Tibial artery (tissue), 4 donors: ENCODE data around the gene OR2A1.
"Not testable (repeated sequence)": the region's sequence is repeated elsewhere in the genome, so short reads cannot be mapped to it uniquely, and the experiment has no call there.

Experiments used
- DNase-seq, 2 donors: peaks; one replicate each; pipeline ENCODE4 v3.0.0-alpha.2; 2019
- H3K27ac ChIP-seq, 2 donors: fragments of 200-600 bp; sonication (generic) in 1 of 2; 1 replicate in 1 of 2; 2 replicates in 1 of 2; pipeline ENCODE4 v1.5.1; 2018 to 2019; ENCODE audit warnings: mild to moderate bottlenecking in 1 of 2
- H3K27me3 ChIP-seq, 2 donors: fragments of 200-600 bp; sonication (generic) in 1 of 2; one replicate each; pipeline versions ENCODE4 v1.5.1 to v1.6.0; 2016 to 2019
- H3K36me3 ChIP-seq, 3 donors: fragments of 200-600 bp; sonication (generic) in 2 of 3; one replicate each; pipeline ENCODE4 v1.5.1; 2016 to 2019; ENCODE audit warnings: mild to moderate bottlenecking in 2 of 3
- H3K4me1 ChIP-seq, 4 donors: fragments of 200-600 bp; sonication (generic) in 2 of 4; 1 replicate in 3 of 4; 2 replicates in 1 of 4; pipeline ENCODE4 v1.5.1; 2016 to 2019
- H3K4me3 ChIP-seq, 2 donors: fragments of 200-600 bp; sonication (generic) in 1 of 2; 1 replicate in 1 of 2; 2 replicates in 1 of 2; pipeline ENCODE4 v1.5.1; 2018 to 2019; ENCODE audit warnings: mild to moderate bottlenecking in 2 of 2
- H3K9me3 ChIP-seq, 3 donors: fragments of 200-600 bp; sonication (generic) in 1 of 3; one replicate each; pipeline ENCODE4 v1.5.1; 2016 to 2019
- intact Hi-C: fragments of 100-400 bp; cut with DNase I; formaldehyde crosslinking; loops from one replicate; pipeline ENCODE4 v1.15.0; 2023; ENCODE audit warnings: low total_unique reads

Gene OR2A1

GRCh38 chr7:144311872-144312469 is at the start of gene OR2A1:
Gene OR2A1 (plus strand): TSS chr7:144312419. CDS start chr7:144318125, 5,706 bp downstream.
- H3K9me3 ChIP-seq, H3K27ac ChIP-seq, H3K4me3 ChIP-seq, H3K4me1 ChIP-seq, DNase-seq, intact Hi-C loops, H3K36me3 ChIP-seq, H3K27me3 ChIP-seq: not testable (repeated sequence)

GRCh38 chr7:144264692-144265091 is 47.5 kb upstream of the OR2A1 start, which contains the start of gene OR2A7:
Gene OR2A7 (minus strand): TSS chr7:144264792. CDS start chr7:144259628, 5,164 bp downstream.
- H3K27ac ChIP-seq, H3K36me3 ChIP-seq, DNase-seq, H3K4me1 ChIP-seq, H3K9me3 ChIP-seq, H3K4me3 ChIP-seq, H3K27me3 ChIP-seq, intact Hi-C loops: not testable (repeated sequence)

GRCh38 chr7:144269188-144269587 is 43.0 kb upstream of the OR2A1 start, which contains the start of gene CTAGE8:
Gene CTAGE8 (minus strand): TSS chr7:144269288. CDS start chr7:144269250, 38 bp downstream.
- H3K4me1 ChIP-seq, H3K4me3 ChIP-seq, H3K27ac ChIP-seq, intact Hi-C loops, H3K27me3 ChIP-seq, H3K36me3 ChIP-seq, DNase-seq, H3K9me3 ChIP-seq: not testable (repeated sequence)

GRCh38 chr7:144275281-144275680 is 36.9 kb upstream of the OR2A1 start:
- DNase-seq, intact Hi-C loops, H3K4me1 ChIP-seq, H3K4me3 ChIP-seq, H3K9me3 ChIP-seq, H3K27ac ChIP-seq, H3K27me3 ChIP-seq, H3K36me3 ChIP-seq: not testable (repeated sequence)

- H3K27me3 ChIP-seq, intact Hi-C loops, H3K27ac ChIP-seq, DNase-seq, H3K4me1 ChIP-seq, H3K9me3 ChIP-seq, H3K36me3 ChIP-seq, H3K4me3 ChIP-seq: not testable (repeated sequence)
These were observed 32.2 kb upstream of the OR2A1 start for GRCh38 chr7:144280010-144280409.

GRCh38 chr7:144281981-144282380 is 30.2 kb upstream of the OR2A1 start:
- H3K4me3 ChIP-seq, H3K27me3 ChIP-seq, H3K9me3 ChIP-seq, H3K36me3 ChIP-seq, H3K4me1 ChIP-seq, intact Hi-C loops, H3K27ac ChIP-seq, DNase-seq: not testable (repeated sequence)

GRCh38 chr7:144282490-144282889 is 29.7 kb upstream of the OR2A1 start:
- intact Hi-C loops: not testable (repeated sequence)

GRCh38 chr7:144283716-144284115 is 28.5 kb upstream of the OR2A1 start:
- intact Hi-C loops, H3K4me1 ChIP-seq, H3K27ac ChIP-seq, H3K9me3 ChIP-seq, H3K4me3 ChIP-seq, H3K27me3 ChIP-seq, DNase-seq, H3K36me3 ChIP-seq: not testable (repeated sequence)

More at GRCh38 chr7:144282490-144282889, 29.7 kb upstream of the OR2A1 start:
- not testable (repeated sequence) for H3K4me1 ChIP-seq, H3K27ac ChIP-seq, H3K9me3 ChIP-seq, H3K27me3 ChIP-seq, H3K4me3 ChIP-seq, H3K36me3 ChIP-seq, DNase-seq

GRCh38 chr7:144287171-144287784 is 24.9 kb upstream of the OR2A1 start:
- H3K4me3 ChIP-seq, H3K9me3 ChIP-seq, H3K4me1 ChIP-seq, H3K36me3 ChIP-seq, H3K27me3 ChIP-seq, H3K27ac ChIP-seq, intact Hi-C loops, DNase-seq: not testable (repeated sequence)

- H3K4me3 ChIP-seq, H3K27me3 ChIP-seq, DNase-seq, H3K36me3 ChIP-seq, intact Hi-C loops, H3K27ac ChIP-seq, H3K9me3 ChIP-seq, H3K4me1 ChIP-seq: not testable (repeated sequence)
These were observed 20.6 kb upstream of the OR2A1 start for GRCh38 chr7:144291607-144292006.

- intact Hi-C loops, H3K36me3 ChIP-seq, H3K27me3 ChIP-seq, H3K4me1 ChIP-seq, DNase-seq, H3K4me3 ChIP-seq, H3K27ac ChIP-seq, H3K9me3 ChIP-seq: not testable (repeated sequence)
These were observed 19.6 kb upstream of the OR2A1 start for GRCh38 chr7:144292384-144293161.

GRCh38 chr7:144293794-144294499 is 18.3 kb upstream of the OR2A1 start:
- H3K36me3 ChIP-seq, H3K4me1 ChIP-seq, DNase-seq, intact Hi-C loops, H3K27ac ChIP-seq, H3K4me3 ChIP-seq, H3K27me3 ChIP-seq, H3K9me3 ChIP-seq: not testable (repeated sequence)

GRCh38 chr7:144302578-144303303 is 9.5 kb upstream of the OR2A1 start:
- H3K27ac ChIP-seq, DNase-seq, H3K4me3 ChIP-seq, H3K9me3 ChIP-seq, intact Hi-C loops, H3K36me3 ChIP-seq, H3K4me1 ChIP-seq, H3K27me3 ChIP-seq: not testable (repeated sequence)
